ENCODE results near the gene COL4A5. TPM values are rescaled to one million over a fixed set of nuclear protein-coding genes. Genes with fewer than 3 reads are reported as not detected.

The COL4A5 gene
- total RNA-seq, 1 experiment from 2014 or later = 7.2 TPM

Other genes starting within 250 kb of the COL4A5 start
- 0.47 and 0.94 TPM in 2 replicates for gene COL4A6, start 1.4 kb upstream of the COL4A5 start, total RNA-seq (2014; rRNA removed; shearing (Covaris generic))